Heart right ventricle (tissue), 16 donors: Measurements from ENCODE around the gene PWWP2A. TPM values are rescaled to one million over a fixed set of nuclear protein-coding genes. Genes with fewer than 3 reads are reported as not detected.

Source experiments
- ATAC-seq, 8 donors: fragments of 200-7000 bp; cut with Tn5 transposase; one replicate each; pipeline ENCODE4 v1.9.1; 2020; ENCODE audit warnings: mild to moderate bottlenecking in 8 of 8, moderate library complexity in 8 of 8, moderate number of reproducible peaks in 1 of 8
- DNase-seq, 2 donors: peaks; one replicate each; pipeline ENCODE4 v3.0.0-alpha.2; 2020
- H3K27ac ChIP-seq, 10 donors: fragments of 200-600 bp; sonication (generic) in 2 of 10; one replicate each; pipeline versions ENCODE4 v1.5.0 to v1.8.0; 2020 to 2022; ENCODE audit warnings: mild to moderate bottlenecking in 3 of 10
- H3K27me3 ChIP-seq, 7 donors: fragments of 200-600 bp; one replicate each; pipeline ENCODE4 v1.8.0; 2021 to 2022; ENCODE audit warnings: mild to moderate bottlenecking in 2 of 7
- H3K36me3 ChIP-seq, 9 donors: fragments of 200-600 bp; sonication (generic) in 1 of 9; one replicate each; pipeline versions ENCODE4 v1.5.0 to v1.8.0; 2020 to 2022; ENCODE audit warnings: mild to moderate bottlenecking in 2 of 9
- H3K4me1 ChIP-seq, 9 donors: fragments of 200-600 bp; sonication (generic) in 1 of 9; one replicate each; pipeline versions ENCODE4 v1.5.0 to v1.8.0; 2020 to 2022; ENCODE audit warnings: mild to moderate bottlenecking in 4 of 9
- H3K4me3 ChIP-seq, 10 donors: fragments of 200-600 bp; sonication (generic) in 2 of 10; one replicate each; pipeline versions ENCODE4 v1.5.0 to v1.8.0; 2020 to 2022; ENCODE audit warnings: mild to moderate bottlenecking in 7 of 10, moderate library complexity in 2 of 10
- H3K9me3 ChIP-seq, 11 donors: fragments of 200-600 bp in 10 of 11; sonication (generic) in 2 of 11; one replicate each; pipeline versions ENCODE4 v1.5.0 to v1.8.0; 2013 to 2022; ENCODE audit warnings: mild to moderate bottlenecking in 2 of 11, control low read depth in 1 of 11, moderate library complexity in 1 of 11
- WGBS, 2 donors: extraction: QIAGEN DNeasy Blood & Tissue Kit; methylation state at CpG; one replicate each; pipeline ENCODE4 v1.1.7; 2013; ENCODE audit warnings: inconsistent platforms in 1 of 2; 5-methylcytosine and 5-hydroxymethylcytosine counted together
- intact Hi-C, 10 donors: fragments of 100-400 bp; cut with DNase I; formaldehyde crosslinking; loops; one replicate each; pipeline versions ENCODE4 v1.11.1 to v1.14.2; 2022
- long read RNA-seq, 3 donors: library from polyadenylated mRNA; unstranded; transcript quantifications; one replicate each; pipeline ENCODE4 v2.0.0, GENCODE V29; 2020 to 2021
- polyA plus RNA-seq, 2 donors: library from polyadenylated mRNA; stranded (reverse); fragments of 200-250 nt; gene quantifications; one replicate each; pipeline ENCODE4 v1.2.3, GENCODE V29; 2013
- total RNA-seq, 10 donors: library from RNA; stranded (reverse); fragmentation: NEBNext Ultra II Directional in 3 of 10; extraction: Animal tissue kit (Norgen Biotek cat#: 25700) in 3 of 10; gene quantifications; one replicate each; pipeline versions ENCODE4 v1.2.1 to v1.2.4, GENCODE V29; 2021 to 2023
- TF ChIP-seq, protein P1 (sequence below), 9 donors: fragments of 200-600 bp; sonication (generic) in 2 of 9; IDR thresholded peaks; one replicate each; pipeline versions ENCODE4 v1.5.0 to v1.8.0; 2021 to 2022; ENCODE audit warnings: antibody characterized with exemption in 9 of 9, mild to moderate bottlenecking in 5 of 9, moderate library complexity in 1 of 9
- donor health status: Arrhythmogenic right ventricular cardiomyopathy.
- donor health status: ischemic (EF 13 %, LVEDD 7.1; RV severe dilation, severe dysfunction).
- donor health status: healthy with polysubstance abuse.
- donor health status: DM: no; HTN: yes; CAD: no.
- donor health status: DM: no; HTN: no; CAD: no.
- donor health status: ischemic (EF 25% LVEDD 6.9; RV normal size, moderate dysfunction).
- donor health status: ischemic (EF 25% LVEDD 5.7; RV mildly dilated, moderate dysfunction).
- donor health status: healthy.
- donor health status: DM: yes; HTN: yes; CAD: no.
- donor health status: Ischemic cardiomyopathy.
- donor health status: ischemic (EF 35%, LVEDD 5.7; RV mildly dilated, moderate dysfunction).
- donor health status: nonischemic (EF 11% LVEDD 7.7; RV severe dilation, severe dysfunction).
- donor health status: DM: yes; HTN: yes; CAD: no.
- donor health status: PGD.
- donor health status: ischemic (EF 29% LVEDD 5.4; RV normal size, mild dysfunction).
- donor health status: nonischemic (EF 23%, LVEDD 6.1; RV moderate dilation, normal function).

Gene PWWP2A
- total RNA-seq = 10 to 100 TPM in 9 of 10 donors, 1 to 10 TPM in 1; 8.2 to 14.7 (median 12.4) TPM
- polyA plus RNA-seq = 1 to 10 TPM; 4.5 to 9.8 TPM
- long read RNA-seq, donor 1, transcript PWWP2A-201 (2 exons, 3,346 nt) = major isoform, 6 of 22 reads
- long read RNA-seq, donor 1, transcript PWWP2A-205 (3 exons, 1,819 nt) = minor isoform, 5 of 22 reads
- long read RNA-seq, donor 1, partial matches to known transcripts = 0 of 22 reads
- long read RNA-seq, donor 1, other reads (novel, unspliced or antisense) = 7 of 22 reads
- long read RNA-seq, donor 2, transcript PWWP2A-201 (2 exons, 3,346 nt) = major isoform, 5 of 17 reads
- long read RNA-seq, donor 2, partial matches to known transcripts = 2 of 17 reads
- long read RNA-seq, donor 2, other reads (novel, unspliced or antisense) = 4 of 17 reads
- long read RNA-seq, donor 3, partial matches to known transcripts = 2 of 10 reads
- long read RNA-seq, donor 3, other reads (novel, unspliced or antisense) = 4 of 10 reads

DNA sequence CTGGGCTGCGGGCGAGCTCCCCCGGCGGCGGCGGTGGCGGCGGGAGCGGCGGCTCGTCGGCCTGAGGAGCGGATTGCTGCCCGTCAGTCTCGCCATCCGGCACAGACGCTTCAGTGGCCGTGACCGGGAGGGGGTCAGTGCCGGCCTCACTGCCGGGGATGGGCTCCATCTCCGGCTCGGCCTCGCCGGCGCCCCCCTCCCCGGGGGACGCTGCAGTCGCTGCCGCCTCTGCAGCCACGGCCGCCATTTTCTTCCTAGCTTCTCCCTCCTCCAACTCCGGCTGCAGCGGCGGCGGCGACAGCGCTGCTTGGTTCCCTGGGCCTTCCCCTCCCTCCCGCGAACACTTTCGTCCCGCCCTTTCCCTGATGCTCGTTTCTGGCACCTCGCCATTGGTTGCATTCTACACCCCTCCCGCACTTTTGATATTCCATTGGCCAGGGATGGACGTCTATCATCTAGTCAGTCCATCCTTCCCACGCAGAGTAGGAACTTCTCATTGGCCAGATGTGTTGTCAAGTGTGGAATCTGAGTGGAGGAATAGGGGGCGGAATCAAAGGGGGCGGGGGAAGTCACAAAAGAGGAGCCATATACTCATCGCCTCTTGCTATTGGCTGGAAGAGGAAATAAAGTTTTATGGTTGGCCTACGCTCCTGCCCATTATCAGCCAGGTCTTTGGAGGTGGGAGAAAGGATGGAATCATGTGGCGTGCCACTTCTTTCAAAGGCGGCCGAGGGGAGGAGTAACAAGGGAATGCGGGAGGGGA lies at the start of gene PWWP2A:
Gene PWWP2A (minus strand): TSS at position 309 of the 763 bp plus-strand sequence. CDS start 62 bp downstream, at position 247.
- peaks cover 0 to 34% (median 6%) of the 10 kb centered on the region in 9 donors for H3K36me3 ChIP-seq
- H3K27me3 ChIP-seq = no peaks in the 10 kb centered on the region
- ATAC-seq (peak; percentile 96 to 99 (median 98)), DNase-seq (peak; percentile 97 to 100)
- peak within 1 kb of the TSS; percentile 65 to 100 (median 97) for H3K4me3 ChIP-seq
- H3K27ac ChIP-seq = peak within 1 kb of the TSS; percentile 85 to 99 (median 98)
- no peaks in the 10 kb centered on the region for H3K9me3 ChIP-seq
- intact Hi-C loops = loop anchor here in 5 of 10 donors (2.0 to 10.0 kb wide), 4 partner anchors 82 to 97 kb away; no protein-coding TSS in a partner anchor
- peaks cover 0 to 23% (median 15%) of the 10 kb centered on the region in 9 donors for H3K4me1 ChIP-seq
- TF ChIP-seq, protein P1, sequence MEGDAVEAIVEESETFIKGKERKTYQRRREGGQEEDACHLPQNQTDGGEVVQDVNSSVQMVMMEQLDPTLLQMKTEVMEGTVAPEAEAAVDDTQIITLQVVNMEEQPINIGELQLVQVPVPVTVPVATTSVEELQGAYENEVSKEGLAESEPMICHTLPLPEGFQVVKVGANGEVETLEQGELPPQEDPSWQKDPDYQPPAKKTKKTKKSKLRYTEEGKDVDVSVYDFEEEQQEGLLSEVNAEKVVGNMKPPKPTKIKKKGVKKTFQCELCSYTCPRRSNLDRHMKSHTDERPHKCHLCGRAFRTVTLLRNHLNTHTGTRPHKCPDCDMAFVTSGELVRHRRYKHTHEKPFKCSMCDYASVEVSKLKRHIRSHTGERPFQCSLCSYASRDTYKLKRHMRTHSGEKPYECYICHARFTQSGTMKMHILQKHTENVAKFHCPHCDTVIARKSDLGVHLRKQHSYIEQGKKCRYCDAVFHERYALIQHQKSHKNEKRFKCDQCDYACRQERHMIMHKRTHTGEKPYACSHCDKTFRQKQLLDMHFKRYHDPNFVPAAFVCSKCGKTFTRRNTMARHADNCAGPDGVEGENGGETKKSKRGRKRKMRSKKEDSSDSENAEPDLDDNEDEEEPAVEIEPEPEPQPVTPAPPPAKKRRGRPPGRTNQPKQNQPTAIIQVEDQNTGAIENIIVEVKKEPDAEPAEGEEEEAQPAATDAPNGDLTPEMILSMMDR (IDR thresholded peaks at IDR 0.05) = peak in 4 of 9 donors; percentile 35 to 45 (median 38)
- WGBS, 2 donors = 0 to 1% methylated on average over 48 to 55 of the region's 55 CpGs

DNA sequence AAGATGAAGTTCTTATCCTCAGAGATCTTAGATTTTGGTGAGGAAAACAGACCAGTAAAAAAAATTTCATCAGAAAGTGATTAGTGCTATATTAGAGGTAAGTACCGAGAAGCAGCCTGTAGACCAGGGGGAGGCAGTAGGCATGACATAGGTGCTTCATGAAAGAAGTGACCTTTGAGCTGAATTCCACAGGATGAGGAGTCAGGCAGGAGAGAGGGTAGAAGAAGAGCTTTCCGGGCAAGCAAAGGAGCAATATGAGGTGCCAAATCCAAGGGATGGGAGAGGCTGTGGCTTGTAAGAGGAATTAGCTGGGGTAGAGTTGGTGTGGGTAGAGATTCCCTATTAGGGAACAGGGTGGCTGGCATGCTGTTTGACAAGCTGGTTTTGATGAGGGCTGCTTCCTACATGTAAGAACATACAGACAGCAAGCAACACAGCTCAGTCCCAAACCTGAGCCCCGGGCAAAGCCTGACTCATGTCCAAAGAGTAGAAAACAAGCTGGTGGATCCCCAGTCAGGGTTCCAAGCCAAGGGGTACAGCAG lies 48.4 kb upstream of the PWWP2A start:
- intact Hi-C loops = loop anchor here in 1 of 10 donors (5.0 kb wide), 1 partner anchor 45 kb away; no protein-coding TSS in a partner anchor
- WGBS, 2 donors = 93% methylated on average over 3 of the region's 3 CpGs
- no peaks in the 10 kb centered on the region for H3K27me3 ChIP-seq
- no peak overlapping the region for H3K27ac ChIP-seq
- TF ChIP-seq, protein P1 (IDR thresholded peaks at IDR 0.05) = no peak
- ATAC-seq (no peak), DNase-seq (no peak)
- peaks cover 8 to 56% (median 24%) of the 10 kb centered on the region in 9 donors for H3K4me1 ChIP-seq
- H3K4me3 ChIP-seq = no peak overlapping the region
- no peaks in the 10 kb centered on the region for H3K36me3 ChIP-seq
- H3K9me3 ChIP-seq = no peaks in the 10 kb centered on the region

DNA sequence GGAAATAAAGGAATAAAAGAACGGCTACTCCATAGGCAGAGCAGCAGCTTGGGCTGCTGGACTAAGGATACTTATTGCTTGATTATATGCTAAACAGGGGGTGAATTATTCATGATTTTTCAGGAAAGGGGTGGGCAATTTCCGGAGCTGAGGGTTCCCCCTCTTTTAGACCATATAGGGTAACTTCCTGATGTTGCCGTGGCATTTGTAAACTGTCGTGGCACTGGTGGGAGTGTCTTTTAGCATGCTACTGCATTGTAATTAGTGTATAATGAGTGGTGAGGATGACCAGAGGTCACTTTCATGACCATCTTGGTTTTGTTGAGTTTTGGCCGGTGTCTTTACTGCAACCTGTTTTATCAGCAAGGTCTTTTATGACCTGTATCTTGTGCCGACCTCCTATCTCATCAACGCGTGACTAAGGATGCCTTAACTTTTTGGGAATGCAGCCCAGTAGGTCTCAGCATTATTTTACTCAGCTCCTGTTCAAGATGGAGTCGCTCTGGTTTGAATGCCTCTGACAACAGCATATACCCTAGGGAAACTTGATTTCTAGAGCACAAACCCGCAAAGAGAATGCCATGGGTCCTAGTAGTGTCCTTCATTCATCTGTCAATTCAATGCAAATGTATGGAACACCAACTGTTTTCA lies 47.8 kb upstream of the PWWP2A start:
- Histone ChIP-seq H3K4me1 (peaks cover 8 to 54% (median 24%) of the 10 kb centered on the region in 9 donors), H3K9me3 (no peaks in the 10 kb centered on the region), H3K27me3 (no peaks in the 10 kb centered on the region), H3K4me3 (no peak overlapping the region), H3K36me3 (no peaks in the 10 kb centered on the region), H3K27ac (peak overlapping the region in 3 of 10 donors; percentile 85 to 87 (median 86))
- TF ChIP-seq, protein P1 (IDR thresholded peaks at IDR 0.05) = no peak
- no peak for ATAC-seq
- 53 to 58% methylated on average over 10 of the region's 10 CpGs for WGBS, 2 donors
- intact Hi-C loops = loop anchor here in 1 of 10 donors (5.0 kb wide), 1 partner anchor 45 kb away; no protein-coding TSS in a partner anchor
- no peak for DNase-seq
